OCI-LY7 (cell line): ENCODE data around the gene ILKAP.

Source experiments
- EZH2phosphoT487 ChIP-seq: fragments of 200-600 bp; sonication (generic); IDR thresholded peaks from 2 replicates; pipeline ENCODE4 v1.6.1; 2018; ENCODE audit warnings: low read depth, borderline replicate concordance, mild to moderate bottlenecking, mixed run types, antibody characterized with exemption, low read length, moderate library complexity, mixed read lengths
- TF ChIP-seq, protein P1 (sequence below): fragments of 200-600 bp; sonication (generic); conservative IDR thresholded peaks from 2 replicates; pipeline ENCODE4 v1.5.1; 2014; ENCODE audit warnings: mild to moderate bottlenecking, antibody characterized with exemption, low read length, moderate library complexity, mixed read lengths

DNA sequence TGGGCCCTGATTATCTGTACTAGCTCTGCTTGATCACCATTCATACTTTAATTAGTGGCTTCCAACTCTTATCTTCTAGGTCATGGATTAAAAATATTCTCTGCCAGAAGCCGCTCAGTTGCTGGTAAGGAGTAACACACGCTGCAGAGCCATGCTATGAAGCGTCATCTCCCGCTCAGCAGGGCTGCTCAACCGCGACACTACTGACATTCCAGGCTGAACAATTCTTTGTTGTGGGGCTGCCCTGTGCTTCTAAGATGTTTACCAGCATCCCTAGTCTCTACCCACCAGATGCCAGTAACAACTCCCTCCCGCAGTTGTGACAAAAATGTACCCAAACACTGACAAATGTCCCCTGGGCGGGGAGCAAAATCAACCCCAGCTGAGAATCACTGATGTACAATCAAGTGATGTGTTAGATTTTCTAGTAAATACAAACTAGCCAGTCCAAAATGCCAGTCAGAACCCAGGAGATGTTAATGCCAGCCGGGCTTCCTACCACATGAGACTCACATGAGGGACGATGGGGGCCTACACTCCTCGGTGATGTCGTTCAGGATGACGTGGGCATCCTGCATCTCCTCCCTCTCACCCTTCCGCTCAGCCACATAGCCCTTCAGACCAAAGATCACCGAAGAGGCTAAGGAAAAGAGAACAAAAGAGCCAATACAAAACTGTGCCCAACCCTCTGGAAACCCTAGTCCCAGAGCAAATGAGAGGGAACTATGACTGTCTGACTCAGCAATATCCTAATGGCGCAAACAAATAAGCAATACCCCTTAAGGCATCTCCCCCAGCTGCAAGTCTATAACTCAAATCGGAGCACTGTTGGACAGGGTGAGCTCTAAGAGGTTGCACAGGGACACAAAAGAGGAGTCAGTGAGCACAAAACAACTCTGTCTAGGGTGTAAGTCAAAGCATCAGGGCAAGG, 15.6 kb downstream of the ILKAP start:
- TF ChIP-seq, protein P1, sequence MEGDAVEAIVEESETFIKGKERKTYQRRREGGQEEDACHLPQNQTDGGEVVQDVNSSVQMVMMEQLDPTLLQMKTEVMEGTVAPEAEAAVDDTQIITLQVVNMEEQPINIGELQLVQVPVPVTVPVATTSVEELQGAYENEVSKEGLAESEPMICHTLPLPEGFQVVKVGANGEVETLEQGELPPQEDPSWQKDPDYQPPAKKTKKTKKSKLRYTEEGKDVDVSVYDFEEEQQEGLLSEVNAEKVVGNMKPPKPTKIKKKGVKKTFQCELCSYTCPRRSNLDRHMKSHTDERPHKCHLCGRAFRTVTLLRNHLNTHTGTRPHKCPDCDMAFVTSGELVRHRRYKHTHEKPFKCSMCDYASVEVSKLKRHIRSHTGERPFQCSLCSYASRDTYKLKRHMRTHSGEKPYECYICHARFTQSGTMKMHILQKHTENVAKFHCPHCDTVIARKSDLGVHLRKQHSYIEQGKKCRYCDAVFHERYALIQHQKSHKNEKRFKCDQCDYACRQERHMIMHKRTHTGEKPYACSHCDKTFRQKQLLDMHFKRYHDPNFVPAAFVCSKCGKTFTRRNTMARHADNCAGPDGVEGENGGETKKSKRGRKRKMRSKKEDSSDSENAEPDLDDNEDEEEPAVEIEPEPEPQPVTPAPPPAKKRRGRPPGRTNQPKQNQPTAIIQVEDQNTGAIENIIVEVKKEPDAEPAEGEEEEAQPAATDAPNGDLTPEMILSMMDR = no peak
- TF ChIP-seq EZH2phosphoT487 = no peak
